Liver (tissue), 9 donors: ENCODE results near the gene ZNRF4. TPM values are rescaled to one million over a fixed set of nuclear protein-coding genes. Genes with fewer than 3 reads are reported as not detected.

Source experiments
- DNase-seq: peaks from one replicate; pipeline ENCODE4 v3.0.0-alpha.2; 2017; ENCODE audit warnings: low spot score
- H3K27ac ChIP-seq, 2 donors: one replicate each; pipeline ENCODE4 v1.7.0; 2013; ENCODE audit warnings: inconsistent platforms in 2 of 2, low read length in 2 of 2, control low read depth in 1 of 2, low read depth in 1 of 2, mild to moderate bottlenecking in 1 of 2
- H3K27me3 ChIP-seq, 4 donors: one replicate each; pipeline versions ENCODE4 v1.6.1 to v1.7.0; 2013; ENCODE audit warnings: low read length in 3 of 4, inconsistent platforms in 1 of 4, mild to moderate bottlenecking in 1 of 4, moderate library complexity in 1 of 4; ENCODE audit not compliant: control insufficient read depth in 4 of 4, insufficient read depth in 4 of 4
- H3K36me3 ChIP-seq, 4 donors: one replicate each; pipeline versions ENCODE4 v1.6.1 to v1.7.0; 2013; ENCODE audit warnings: low read length in 3 of 4, mild to moderate bottlenecking in 3 of 4, low read depth in 1 of 4, moderate library complexity in 1 of 4; ENCODE audit not compliant: control insufficient read depth in 4 of 4, insufficient read depth in 3 of 4
- H3K4me1 ChIP-seq, 4 donors: one replicate each; pipeline versions ENCODE4 v1.6.1 to v1.7.0; 2013; ENCODE audit warnings: low read length in 3 of 4, mild to moderate bottlenecking in 3 of 4, moderate library complexity in 1 of 4; ENCODE audit not compliant: control insufficient read depth in 4 of 4, insufficient read depth in 4 of 4
- H3K4me3 ChIP-seq, 3 donors: one replicate each; pipeline versions ENCODE4 v1.6.1 to v1.7.0; 2013; ENCODE audit warnings: low read length in 3 of 3, control low read depth in 1 of 3, low read depth in 1 of 3, mild to moderate bottlenecking in 1 of 3
- H3K9ac ChIP-seq, 2 donors: one replicate each; pipeline ENCODE4 v1.7.0; 2013; ENCODE audit warnings: low read length in 2 of 2, mild to moderate bottlenecking in 2 of 2, moderate library complexity in 2 of 2, control low read depth in 1 of 2, low read depth in 1 of 2
- H3K9me3 ChIP-seq, 4 donors: one replicate each; pipeline versions ENCODE4 v1.6.1 to v1.7.0; 2013; ENCODE audit warnings: low read length in 3 of 4; ENCODE audit not compliant: control insufficient read depth in 4 of 4
- EGR1 ChIP-seq, 2 donors: IDR thresholded peaks; 2 replicates each; pipeline ENCODE4 v1.6.1; 2016 to 2018; ENCODE audit warnings: antibody characterized with exemption in 2 of 2, low read depth in 2 of 2
- FOXA1 ChIP-seq: IDR thresholded peaks from 2 replicates; pipeline ENCODE4 v1.6.1; 2016; ENCODE audit warnings: antibody characterized with exemption
- FOXA2 ChIP-seq: IDR thresholded peaks from 2 replicates; pipeline ENCODE4 v1.6.1; 2016; ENCODE audit warnings: antibody characterized with exemption
- HNF4A ChIP-seq, 2 donors: conservative IDR thresholded peaks; 2 replicates each; pipeline ENCODE4 v1.6.1; 2016; ENCODE audit warnings: antibody characterized with exemption in 2 of 2, mild to moderate bottlenecking in 2 of 2
- JUND ChIP-seq, 2 donors: IDR thresholded peaks; 2 replicates each; pipeline ENCODE4 v1.6.1; 2016; ENCODE audit warnings: antibody characterized with exemption in 2 of 2
- MAX ChIP-seq: IDR thresholded peaks from 2 replicates; pipeline ENCODE4 v1.6.1; 2016; ENCODE audit warnings: antibody characterized with exemption
- RAD21 ChIP-seq, 2 donors: IDR thresholded peaks; 2 replicates each; pipeline ENCODE4 v1.6.1; 2016; ENCODE audit warnings: antibody characterized with exemption in 2 of 2, mild to moderate bottlenecking in 2 of 2
- RXRA ChIP-seq, 2 donors: IDR thresholded peaks; 2 replicates each; pipeline ENCODE4 v1.6.1; 2017 to 2018; ENCODE audit warnings: antibody characterized with exemption in 2 of 2, mild to moderate bottlenecking in 1 of 2
- SP1 ChIP-seq: IDR thresholded peaks from 2 replicates; pipeline ENCODE4 v1.6.1; 2018; ENCODE audit warnings: antibody characterized with exemption, mild to moderate bottlenecking
- YY1 ChIP-seq: IDR thresholded peaks from 2 replicates; pipeline ENCODE4 v1.6.1; 2016; ENCODE audit warnings: antibody characterized with exemption, mild to moderate bottlenecking
- WGBS: extraction: QIAGEN DNeasy Blood & Tissue Kit; methylation state at CpG from one replicate; pipeline ENCODE4 v1.1.7; 2013; 5-methylcytosine and 5-hydroxymethylcytosine counted together
- polyA plus RNA-seq, 2 donors: library from polyadenylated mRNA; stranded (reverse) in 1 of 2; unstranded in 1 of 2; fragments of 200-250 nt in 1 of 2; fragments of >200 nt in 1 of 2; fragmentation: Nextera tagmentation in 1 of 2; extraction: Ambion mirVana in 1 of 2; gene quantifications; one replicate each; pipeline versions ENCODE4 v1.2.1 to v1.2.3, GENCODE V29; 2013 to 2015
- total RNA-seq, 2 donors: library from RNA; depleted of rRNA; stranded (reverse); fragments of >200 nt; gene quantifications; one replicate each; pipeline ENCODE4 v1.2.3, GENCODE V29; 2014
- TF ChIP-seq, protein P1 (sequence below): IDR thresholded peaks from 2 replicates; pipeline ENCODE4 v1.6.1; 2016; ENCODE audit warnings: antibody characterized with exemption, mild to moderate bottlenecking
- TF ChIP-seq, protein P2 (sequence below): fragments of 150-350 bp; IDR thresholded peaks from 2 replicates; pipeline ENCODE4 v1.5.1; 2017; ENCODE audit warnings: improper control_type of control experiment, low read depth, low read length; ENCODE audit not compliant: missing input control
- TF ChIP-seq, protein P3 (sequence below): IDR thresholded peaks from 2 replicates; pipeline ENCODE4 v1.6.1; 2016; ENCODE audit warnings: antibody characterized with exemption
- TF ChIP-seq, protein P4 (sequence below): IDR thresholded peaks from 2 replicates; pipeline ENCODE4 v1.6.1; 2016; ENCODE audit warnings: antibody characterized with exemption
- donor health status: healthy.
- donor health status: healthy.
- donor health status: healthy.
- donor health status: healthy.
- donor health status: healthy.

Gene ZNRF4
- total and polyA plus RNA-seq, 4 donors = not detected

DNA sequence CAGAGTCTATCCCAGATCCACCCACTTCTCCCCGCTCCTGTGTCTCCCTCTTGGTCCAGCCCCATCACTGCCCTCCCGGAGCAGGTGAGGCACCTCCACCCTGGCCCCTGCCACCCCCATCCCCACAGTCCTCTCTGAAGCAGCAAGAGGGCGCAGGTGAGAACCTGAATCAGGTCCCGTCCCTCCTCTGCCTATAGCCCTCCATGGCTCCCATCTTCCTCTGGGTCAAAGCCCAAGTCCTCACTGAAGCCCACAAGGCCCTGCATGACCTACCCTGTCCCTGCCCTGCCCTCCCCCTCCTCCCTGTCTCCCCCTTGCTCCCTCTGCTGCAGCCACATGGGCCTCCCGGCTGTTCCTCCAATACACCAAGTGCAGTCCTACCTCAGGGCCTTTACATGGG lies 10.8 kb upstream of the ZNRF4 start (continued):
- TF ChIP-seq, protein P1, sequence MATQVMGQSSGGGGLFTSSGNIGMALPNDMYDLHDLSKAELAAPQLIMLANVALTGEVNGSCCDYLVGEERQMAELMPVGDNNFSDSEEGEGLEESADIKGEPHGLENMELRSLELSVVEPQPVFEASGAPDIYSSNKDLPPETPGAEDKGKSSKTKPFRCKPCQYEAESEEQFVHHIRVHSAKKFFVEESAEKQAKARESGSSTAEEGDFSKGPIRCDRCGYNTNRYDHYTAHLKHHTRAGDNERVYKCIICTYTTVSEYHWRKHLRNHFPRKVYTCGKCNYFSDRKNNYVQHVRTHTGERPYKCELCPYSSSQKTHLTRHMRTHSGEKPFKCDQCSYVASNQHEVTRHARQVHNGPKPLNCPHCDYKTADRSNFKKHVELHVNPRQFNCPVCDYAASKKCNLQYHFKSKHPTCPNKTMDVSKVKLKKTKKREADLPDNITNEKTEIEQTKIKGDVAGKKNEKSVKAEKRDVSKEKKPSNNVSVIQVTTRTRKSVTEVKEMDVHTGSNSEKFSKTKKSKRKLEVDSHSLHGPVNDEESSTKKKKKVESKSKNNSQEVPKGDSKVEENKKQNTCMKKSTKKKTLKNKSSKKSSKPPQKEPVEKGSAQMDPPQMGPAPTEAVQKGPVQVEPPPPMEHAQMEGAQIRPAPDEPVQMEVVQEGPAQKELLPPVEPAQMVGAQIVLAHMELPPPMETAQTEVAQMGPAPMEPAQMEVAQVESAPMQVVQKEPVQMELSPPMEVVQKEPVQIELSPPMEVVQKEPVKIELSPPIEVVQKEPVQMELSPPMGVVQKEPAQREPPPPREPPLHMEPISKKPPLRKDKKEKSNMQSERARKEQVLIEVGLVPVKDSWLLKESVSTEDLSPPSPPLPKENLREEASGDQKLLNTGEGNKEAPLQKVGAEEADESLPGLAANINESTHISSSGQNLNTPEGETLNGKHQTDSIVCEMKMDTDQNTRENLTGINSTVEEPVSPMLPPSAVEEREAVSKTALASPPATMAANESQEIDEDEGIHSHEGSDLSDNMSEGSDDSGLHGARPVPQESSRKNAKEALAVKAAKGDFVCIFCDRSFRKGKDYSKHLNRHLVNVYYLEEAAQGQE = no peak
- TF ChIP-seq, protein P2, sequence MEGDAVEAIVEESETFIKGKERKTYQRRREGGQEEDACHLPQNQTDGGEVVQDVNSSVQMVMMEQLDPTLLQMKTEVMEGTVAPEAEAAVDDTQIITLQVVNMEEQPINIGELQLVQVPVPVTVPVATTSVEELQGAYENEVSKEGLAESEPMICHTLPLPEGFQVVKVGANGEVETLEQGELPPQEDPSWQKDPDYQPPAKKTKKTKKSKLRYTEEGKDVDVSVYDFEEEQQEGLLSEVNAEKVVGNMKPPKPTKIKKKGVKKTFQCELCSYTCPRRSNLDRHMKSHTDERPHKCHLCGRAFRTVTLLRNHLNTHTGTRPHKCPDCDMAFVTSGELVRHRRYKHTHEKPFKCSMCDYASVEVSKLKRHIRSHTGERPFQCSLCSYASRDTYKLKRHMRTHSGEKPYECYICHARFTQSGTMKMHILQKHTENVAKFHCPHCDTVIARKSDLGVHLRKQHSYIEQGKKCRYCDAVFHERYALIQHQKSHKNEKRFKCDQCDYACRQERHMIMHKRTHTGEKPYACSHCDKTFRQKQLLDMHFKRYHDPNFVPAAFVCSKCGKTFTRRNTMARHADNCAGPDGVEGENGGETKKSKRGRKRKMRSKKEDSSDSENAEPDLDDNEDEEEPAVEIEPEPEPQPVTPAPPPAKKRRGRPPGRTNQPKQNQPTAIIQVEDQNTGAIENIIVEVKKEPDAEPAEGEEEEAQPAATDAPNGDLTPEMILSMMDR = no peak
- TF ChIP-seq HNF4A (conservative IDR thresholded peaks at IDR 0.05) (no peak), SP1 (no peak), FOXA1 (no peak)

- H3K27me3 ChIP-seq = no peaks in the 10 kb centered on the region
- DNase-seq = no peak
- H3K9me3 ChIP-seq = no peaks in the 10 kb centered on the region
- H3K36me3 ChIP-seq = no peaks in the 10 kb centered on the region
- WGBS = 0% methylated on average over 2 of the region's 2 CpGs
- no peak overlapping the region for H3K9ac ChIP-seq
- no peak overlapping the region for H3K27ac ChIP-seq
- no peak overlapping the region for H3K4me3 ChIP-seq
- TF ChIP-seq FOXA2 (no peak), FOXA1 (no peak), RAD21 (IDR thresholded peaks at IDR 0.05) (no peak), SP1 (no peak), RXRA (IDR thresholded peaks at IDR 0.05) (no peak), MAX (no peak), JUND (IDR thresholded peaks at IDR 0.05) (no peak), EGR1 (IDR thresholded peaks at IDR 0.05; ENCODE audit: low read depth in 2 of 2) (no peak), YY1 (no peak), HNF4A (conservative IDR thresholded peaks at IDR 0.05) (no peak)
- TF ChIP-seq, protein P3, sequence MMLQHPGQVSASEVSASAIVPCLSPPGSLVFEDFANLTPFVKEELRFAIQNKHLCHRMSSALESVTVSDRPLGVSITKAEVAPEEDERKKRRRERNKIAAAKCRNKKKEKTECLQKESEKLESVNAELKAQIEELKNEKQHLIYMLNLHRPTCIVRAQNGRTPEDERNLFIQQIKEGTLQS = no peak
- TF ChIP-seq, protein P1 = no peak
- TF ChIP-seq, protein P2 = no peak
- TF ChIP-seq, protein P4, sequence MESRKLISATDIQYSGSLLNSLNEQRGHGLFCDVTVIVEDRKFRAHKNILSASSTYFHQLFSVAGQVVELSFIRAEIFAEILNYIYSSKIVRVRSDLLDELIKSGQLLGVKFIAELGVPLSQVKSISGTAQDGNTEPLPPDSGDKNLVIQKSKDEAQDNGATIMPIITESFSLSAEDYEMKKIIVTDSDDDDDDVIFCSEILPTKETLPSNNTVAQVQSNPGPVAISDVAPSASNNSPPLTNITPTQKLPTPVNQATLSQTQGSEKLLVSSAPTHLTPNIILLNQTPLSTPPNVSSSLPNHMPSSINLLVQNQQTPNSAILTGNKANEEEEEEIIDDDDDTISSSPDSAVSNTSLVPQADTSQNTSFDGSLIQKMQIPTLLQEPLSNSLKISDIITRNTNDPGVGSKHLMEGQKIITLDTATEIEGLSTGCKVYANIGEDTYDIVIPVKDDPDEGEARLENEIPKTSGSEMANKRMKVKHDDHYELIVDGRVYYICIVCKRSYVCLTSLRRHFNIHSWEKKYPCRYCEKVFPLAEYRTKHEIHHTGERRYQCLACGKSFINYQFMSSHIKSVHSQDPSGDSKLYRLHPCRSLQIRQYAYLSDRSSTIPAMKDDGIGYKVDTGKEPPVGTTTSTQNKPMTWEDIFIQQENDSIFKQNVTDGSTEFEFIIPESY = no peak
- H3K4me1 ChIP-seq = no peaks in the 10 kb centered on the region
Observed at GRCh38 chr19:5445071-5445470, 10.1 kb upstream of the ZNRF4 start.
